Measurements from ENCODE around the gene BAZ1A. TPM values are rescaled to one million over a fixed set of nuclear protein-coding genes. Genes with fewer than 3 reads are reported as not detected.

Gene BAZ1A
- total RNA-seq, 6 donors from 2014 or later = 27.6 to 44.3 (median 36.6) TPM

GRCh38 chr14:34843011-34843554 is 32.1 kb downstream of the BAZ1A start:
- WGBS, 2 donors = 39 to 41% methylated on average over 3 of the region's 3 CpGs
- H3K4me3 ChIP-seq = no peak overlapping the region
- H3K27me3 ChIP-seq = no peaks in the 10 kb centered on the region
- no peaks in the 10 kb centered on the region for H3K9me3 ChIP-seq
- no peak for DNase-seq
- peaks cover 0 to 4% (median 1%) of the 10 kb centered on the region in 4 donors for H3K36me3 ChIP-seq
- H3K4me1 ChIP-seq = peaks cover 0 to 19% (median 10%) of the 10 kb centered on the region in 4 donors
- TF ChIP-seq POLR2A (IDR thresholded peaks at IDR 0.05) = no peak
- TF ChIP-seq EP300 (IDR thresholded peaks at IDR 0.05) = no peak
- TF ChIP-seq POLR2AphosphoS5 (IDR thresholded peaks at IDR 0.05) = no peak
- TF ChIP-seq CTCF (IDR thresholded peaks at IDR 0.05) = no peak
- ATAC-seq (ENCODE audit: low FRiP score in 2 of 2) = peak in 1 of 2 donors; percentile 81
- H3K27ac ChIP-seq = peak overlapping the region in 3 of 4 donors; percentile 28 to 75 (median 46)

GRCh38 chr14:34837801-34838322 is 37.3 kb downstream of the BAZ1A start:
- H3K4me3 ChIP-seq = no peak overlapping the region
- 57 to 67% methylated on average over 3 of the region's 3 CpGs for WGBS, 2 donors
- DNase-seq = no peak
- H3K4me1 ChIP-seq = peaks cover 9 to 34% (median 21%) of the 10 kb centered on the region in 4 donors
- no peaks in the 10 kb centered on the region for H3K27me3 ChIP-seq
- TF ChIP-seq POLR2AphosphoS5 (IDR thresholded peaks at IDR 0.05) (no peak), POLR2A (IDR thresholded peaks at IDR 0.05) (no peak), CTCF (IDR thresholded peaks at IDR 0.05) (no peak), EP300 (IDR thresholded peaks at IDR 0.05) (no peak)
- no peaks in the 10 kb centered on the region for H3K9me3 ChIP-seq
- peak overlapping the region in 1 of 4 donors; percentile 53 for H3K27ac ChIP-seq
- no peak for ATAC-seq (ENCODE audit: low FRiP score in 2 of 2)
- no peaks in the 10 kb centered on the region for H3K36me3 ChIP-seq

GRCh38 chr14:34835312-34835711 is 39.8 kb downstream of the BAZ1A start:
- H3K27ac ChIP-seq = peak overlapping the region in 3 of 4 donors; percentile 15 to 83 (median 29)

GRCh38 chr14:34833549-34834523 is 41.3 kb downstream of the BAZ1A start:
- DNase-seq = no peak
- Histone ChIP-seq H3K27me3 (no peaks in the 10 kb centered on the region), H3K27ac (peak overlapping the region; percentile 57 to 83 (median 77)), H3K9me3 (no peaks in the 10 kb centered on the region), H3K36me3 (no peaks in the 10 kb centered on the region), H3K4me1 (peaks cover 9 to 25% (median 22%) of the 10 kb centered on the region in 4 donors), H3K4me3 (no peak overlapping the region)
- TF ChIP-seq EP300 (IDR thresholded peaks at IDR 0.05) (no peak), POLR2AphosphoS5 (IDR thresholded peaks at IDR 0.05) (no peak), CTCF (IDR thresholded peaks at IDR 0.05) (no peak), POLR2A (IDR thresholded peaks at IDR 0.05) (no peak)
- peak; percentile 55 to 58 for ATAC-seq (ENCODE audit: low FRiP score in 2 of 2)
- 45 to 58% methylated on average over 2 of the region's 2 CpGs for WGBS, 2 donors

More at GRCh38 chr14:34835312-34835711, 39.8 kb downstream of the BAZ1A start:
- no peak for DNase-seq
- H3K36me3 ChIP-seq = no peaks in the 10 kb centered on the region
- no peaks in the 10 kb centered on the region for H3K27me3 ChIP-seq
- no peak for TF ChIP-seq POLR2AphosphoS5 (IDR thresholded peaks at IDR 0.05)
- TF ChIP-seq POLR2A (IDR thresholded peaks at IDR 0.05) = no peak
- no peak for TF ChIP-seq CTCF (IDR thresholded peaks at IDR 0.05)
- no peak for TF ChIP-seq EP300 (IDR thresholded peaks at IDR 0.05)
- no peak for ATAC-seq (ENCODE audit: low FRiP score in 2 of 2)
- 48 to 71% methylated on average over 1 of the region's 1 CpG for WGBS, 2 donors
- H3K4me3 ChIP-seq = no peak overlapping the region
- peaks cover 9 to 25% (median 22%) of the 10 kb centered on the region in 4 donors for H3K4me1 ChIP-seq
- no peaks in the 10 kb centered on the region for H3K9me3 ChIP-seq

All from upper lobe of left lung (tissue), 6 donors.